K562 (cell line): ENCODE results near the gene CCDC85C. TPM values are rescaled to one million over a fixed set of nuclear protein-coding genes. Genes with fewer than 3 reads are reported as not detected.

Experiments
- CTCF ChIP-seq, 3 experiments: IDR thresholded peaks in 2 of 3; conservative IDR thresholded peaks in 1 of 3; 2 replicates each; pipeline ENCODE4 v1.5.1; 2011 to 2012; ENCODE audit warnings: low read length in 3 of 3, mild to moderate bottlenecking in 3 of 3, control low read depth in 2 of 3, improper control_type of control experiment in 1 of 3, inconsistent platforms in 1 of 3, low read depth in 1 of 3, mixed read lengths in 1 of 3, moderate library complexity in 1 of 3; ENCODE audit not compliant: insufficient read depth in 2 of 3
- IFI16 ChIP-seq: fragments of 250-450 bp; sonication (Bioruptor Pico); IDR thresholded peaks from 2 replicates; pipeline ENCODE4 v2.1.2; 2022; ENCODE audit warnings: mild to moderate bottlenecking, inconsistent platforms
- TSC22D4 ChIP-seq: fragments of 450-650 bp; IDR thresholded peaks from 2 replicates; pipeline ENCODE4 v1.6.1; 2016; ENCODE audit warnings: missing genetic modification characterization, missing biosample characterization, control low read depth
- polyA plus RNA-seq, 8 experiments: library from polyadenylated mRNA; depleted of rRNA in 4 of 8; stranded (reverse) in 5 of 8; unstranded in 3 of 8; fragments of >200 nt; fragmentation: Nextera tagmentation in 2 of 8; fragmentation: Illumina TruSeq in 1 of 8; extraction: Ambion mirVana in 2 of 8; extraction: Trizol in 1 of 8; gene quantifications; 2 replicates each; pipeline versions ENCODE4 v1.2.1 to v1.2.3, GENCODE V29; 2011 to 2014; ENCODE audit warnings: inconsistent platforms in 1 of 8, missing spikeins in 1 of 8
- total RNA-seq, 7 experiments: library from RNA; depleted of rRNA in 6 of 7; stranded (reverse); fragments of >200 nt in 6 of 7; fragmentation: Illumina TruSeq in 2 of 7; extraction: Trizol in 2 of 7; gene quantifications; 2 replicates each; pipeline versions ENCODE4 v1.2.1 to v1.2.3, GENCODE V29; 2011 to 2021; ENCODE audit warnings: low replicate concordance in 1 of 7
- TF ChIP-seq, protein P1 (sequence below): sonication (generic); formaldehyde crosslinking; IDR thresholded peaks from 2 replicates; pipeline ENCODE4 v1.9.0; 2022; ENCODE audit warnings: mild to moderate bottlenecking, missing genetic modification reagents

The CCDC85C gene
- total and polyA plus RNA-seq, 9 of the 15 experiments (the other 6 are each of a cell fraction or from before 2014, with no cell fraction given) = 0.18 to 22.0 (median 6.3) TPM

GRCh38 chr14:99628887-99629618, 25.0 kb upstream of the CCDC85C start (continued):
- peak; percentile 93 to 97 (median 94) for TF ChIP-seq CTCF (IDR thresholded peaks at IDR 0.05 in 2 of 3, conservative IDR thresholded peaks at IDR 0.05 in 1 of 3; ENCODE audit: insufficient read depth in 2 of 3, low read depth in 1 of 3, low read length in 3 of 3)
- TF ChIP-seq, protein P1, sequence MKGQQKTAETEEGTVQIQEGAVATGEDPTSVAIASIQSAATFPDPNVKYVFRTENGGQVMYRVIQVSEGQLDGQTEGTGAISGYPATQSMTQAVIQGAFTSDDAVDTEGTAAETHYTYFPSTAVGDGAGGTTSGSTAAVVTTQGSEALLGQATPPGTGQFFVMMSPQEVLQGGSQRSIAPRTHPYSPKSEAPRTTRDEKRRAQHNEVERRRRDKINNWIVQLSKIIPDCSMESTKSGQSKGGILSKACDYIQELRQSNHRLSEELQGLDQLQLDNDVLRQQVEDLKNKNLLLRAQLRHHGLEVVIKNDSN (CRISPR knock-in tag) = peak; percentile 32; the same call in 1 of the 2 replicates
- no peak for TF ChIP-seq IFI16 (CRISPR knock-in tag)
- TF ChIP-seq TSC22D4 = no peak
